Prostate gland (tissue), 2 donors: ENCODE data around the gene MRI1. TPM values are rescaled to one million over a fixed set of nuclear protein-coding genes. Genes with fewer than 3 reads are reported as not detected.
A peak's percentile ranks its signal among the peaks of the same experiment; 100 is the strongest.
"Not testable (repeated sequence)": the region's sequence is repeated elsewhere in the genome, so short reads cannot be mapped to it uniquely, and the experiment has no call there.

ENCODE experiments used
- DNase-seq: peaks from one replicate; pipeline ENCODE4 v3.0.0-alpha.2; 2019; ENCODE audit warnings: low spot score
- H3K27ac ChIP-seq, 2 donors: fragments of 200-600 bp; sonication (generic); 2 replicates each; pipeline ENCODE4 v1.5.1; 2017 to 2019
- H3K27me3 ChIP-seq: fragments of 200-600 bp; sonication (generic); replicated peaks from 2 replicates; pipeline ENCODE4 v1.5.1; 2019; ENCODE audit not compliant: insufficient read depth
- H3K36me3 ChIP-seq, 2 donors: fragments of 200-600 bp; sonication (generic); 1 replicate in 1 of 2; 2 replicates in 1 of 2; pipeline versions ENCODE4 v1.5.1 to v1.8.1; 2017 to 2019
- H3K4me1 ChIP-seq: fragments of 200-600 bp; sonication (generic); replicated peaks from 2 replicates; pipeline ENCODE4 v1.5.1; 2019
- H3K4me3 ChIP-seq, 2 donors: fragments of 200-600 bp; sonication (generic); 2 replicates each; pipeline ENCODE4 v1.5.1; 2017 to 2019
- H3K9me3 ChIP-seq: fragments of 200-600 bp; sonication (generic); 2 replicates; pipeline ENCODE4 v1.5.1; 2017
- CTCF ChIP-seq, 4 experiments: fragments of 200-600 bp in 2 of 4; fragments of 450-650 bp in 2 of 4; sonication (generic) in 2 of 4; IDR thresholded peaks; 1 replicate in 3 of 4; 2 replicates in 1 of 4; pipeline ENCODE4 v1.5.1; 2016 to 2019; ENCODE audit warnings: antibody characterized with exemption in 4 of 4, mild to moderate bottlenecking in 2 of 4, moderate library complexity in 2 of 4
- POLR2A ChIP-seq: fragments of 450-650 bp; IDR thresholded peaks from one replicate; pipeline ENCODE4 v1.6.1; 2016; ENCODE audit warnings: antibody characterized with exemption, mild to moderate bottlenecking
- POLR2AphosphoS5 ChIP-seq: sonication (generic); formaldehyde crosslinking; IDR thresholded peaks from one replicate; pipeline ENCODE4 v1.6.1; 2017; ENCODE audit warnings: antibody characterized with exemption
- WGBS: methylation state at CpG from one replicate; pipeline ENCODE4 v1.1.5; 2018; 5-methylcytosine and 5-hydroxymethylcytosine counted together
- intact Hi-C: fragments of 100-400 bp; cut with DNase I; formaldehyde crosslinking; loops from one replicate; pipeline ENCODE4 v1.14.2; 2022
- total RNA-seq, 2 donors: library from RNA; depleted of rRNA; stranded (reverse); fragments of >200 nt; gene quantifications; one replicate each; pipeline ENCODE4 v1.1.0, GENCODE V29; 2016

The MRI1 gene
- total RNA-seq, 2 donors from 2014 or later = 62.7 to 64.5 TPM

- DNase-seq = no peak
- WGBS = 91% methylated on average over 16 of the region's 16 CpGs
- TF ChIP-seq POLR2A (no peak), CTCF (IDR thresholded peaks at IDR 0.05) (no peak), POLR2AphosphoS5 (no peak)
- H3K9me3 ChIP-seq = no peaks in the 10 kb centered on the region
- H3K36me3 ChIP-seq = peaks cover 0 to 5% of the 10 kb centered on the region in 2 donors
- intact Hi-C loops = loop anchor here (10.0 kb wide), 1 partner anchor 315 kb away; the partner anchor contains the start of gene C19orf67
- H3K27me3 ChIP-seq = no peaks in the 10 kb centered on the region
- H3K4me1 ChIP-seq = peaks cover 8% of the 10 kb centered on the region
- no peak overlapping the region for H3K4me3 ChIP-seq
- H3K27ac ChIP-seq = no peak overlapping the region
Measured at GRCh38 chr19:13770013-13770635, 5.8 kb downstream of the MRI1 start.

- Histone ChIP-seq H3K27ac (peak within 1 kb of the TSS; percentile 71 to 84), H3K36me3 (peaks cover 4 to 18% of the 10 kb centered on the region in 2 donors), H3K27me3 (no peaks in the 10 kb centered on the region), H3K9me3 (no peaks in the 10 kb centered on the region), H3K4me1 (peaks cover 9% of the 10 kb centered on the region), H3K4me3 (peak within 1 kb of the TSS; percentile 55 to 91)
- intact Hi-C loops = loop anchor here (10.0 kb wide), 1 partner anchor 310 kb away; the partner anchor contains the start of gene C19orf67
- DNase-seq = peak; percentile 90
- TF ChIP-seq CTCF (IDR thresholded peaks at IDR 0.05) = peak in 1 of 4 experiments; percentile 29
- TF ChIP-seq POLR2A = peak; percentile 90
- peak; percentile 100 for TF ChIP-seq POLR2AphosphoS5
- WGBS = under 1% methylated on average over 61 of the region's 61 CpGs
Measured at GRCh38 chr19:13774217-13775191, 10.2 kb downstream of the MRI1 start, which contains the start of gene C19orf53. Gene C19orf53 (plus strand): TSS chr19:13774456. CDS start chr19:13774478, 22 bp downstream.

- TF ChIP-seq POLR2AphosphoS5 = no peak
- TF ChIP-seq CTCF (IDR thresholded peaks at IDR 0.05) = no peak
- TF ChIP-seq POLR2A = no peak
- Histone ChIP-seq H3K4me3 (no peak overlapping the region), H3K36me3 (peaks cover 4 to 13% of the 10 kb centered on the region in 2 donors), H3K9me3 (no peaks in the 10 kb centered on the region), H3K27me3 (no peaks in the 10 kb centered on the region), H3K4me1 (peaks cover 9% of the 10 kb centered on the region), H3K27ac (no peak overlapping the region)
- intact Hi-C loops = loop anchor here (10.0 kb wide), 1 partner anchor 306 kb away; the partner anchor contains the start of gene C19orf67
- 87% methylated on average over 9 of the region's 9 CpGs for WGBS
- no peak for DNase-seq
Measured at GRCh38 chr19:13778398-13778797, 14.1 kb downstream of the MRI1 start.

- H3K27me3 ChIP-seq = no peaks in the 10 kb centered on the region
- DNase-seq = no peak
- H3K4me3 ChIP-seq = no peak overlapping the region
- TF ChIP-seq POLR2A (no peak), POLR2AphosphoS5 (no peak), CTCF (IDR thresholded peaks at IDR 0.05) (no peak)
- no peak overlapping the region for H3K27ac ChIP-seq
- WGBS = 87% methylated on average over 6 of the region's 6 CpGs
- peaks cover 5% of the 10 kb centered on the region for H3K4me1 ChIP-seq
- intact Hi-C loops = loop anchor here (10.0 kb wide), 1 partner anchor 306 kb away; the partner anchor contains the start of gene C19orf67
- peaks cover 4 to 13% of the 10 kb centered on the region in 2 donors for H3K36me3 ChIP-seq
- H3K9me3 ChIP-seq = no peaks in the 10 kb centered on the region
Measured at GRCh38 chr19:13778847-13779246, 14.5 kb downstream of the MRI1 start.

- not testable (repeated sequence) for H3K27me3 ChIP-seq, H3K27ac ChIP-seq, DNase-seq, H3K4me3 ChIP-seq, H3K9me3 ChIP-seq, H3K4me1 ChIP-seq
- intact Hi-C loops = loop anchor here (10.0 kb wide), 1 partner anchor 305 kb away; the partner anchor contains the start of gene C19orf67
- H3K36me3 ChIP-seq = peaks cover 4 to 13% of the 10 kb centered on the region in 2 donors
- 96% methylated on average over 8 of the region's 8 CpGs for WGBS
Measured at GRCh38 chr19:13779794-13780193, 15.5 kb downstream of the MRI1 start.
